ENCODE results near the gene EYS. TPM values are rescaled to one million over a fixed set of nuclear protein-coding genes. Genes with fewer than 3 reads are reported as not detected.

Gene EYS
- total and polyA plus RNA-seq, 4 donors: 0.08 to 0.63 (median 0.36) TPM

- Histone ChIP-seq H3K27me3 (ENCODE audit: control insufficient read depth in 4 of 4, insufficient read depth in 4 of 4, low read length in 3 of 4) (no peaks in the 10 kb centered on the region), H3K9me3 (ENCODE audit: control insufficient read depth in 4 of 4, low read length in 3 of 4) (no peaks in the 10 kb centered on the region), H3K4me3 (ENCODE audit: low read depth in 1 of 3, low read length in 3 of 3) (no peak overlapping the region), H3K9ac (ENCODE audit: low read depth in 1 of 2, low read length in 2 of 2) (no peak overlapping the region), H3K4me1 (ENCODE audit: control insufficient read depth in 4 of 4, insufficient read depth in 4 of 4, low read length in 3 of 4) (no peaks in the 10 kb centered on the region), H3K36me3 (ENCODE audit: control insufficient read depth in 4 of 4, insufficient read depth in 3 of 4, low read depth in 1 of 4, low read length in 3 of 4) (no peaks in the 10 kb centered on the region), H3K27ac (ENCODE audit: low read depth in 1 of 2, low read length in 2 of 2) (no peak overlapping the region)
- 85% methylated on average over 3 of the region's 3 CpGs for WGBS
- DNase-seq (ENCODE audit: low spot score): no peak
- TF ChIP-seq EGR1 (IDR thresholded peaks at IDR 0.05; ENCODE audit: low read depth in 2 of 2): no peak
Observed at GRCh38 chr6:63998991-63999390, 1708.0 kb downstream of the EYS start.

DNA sequence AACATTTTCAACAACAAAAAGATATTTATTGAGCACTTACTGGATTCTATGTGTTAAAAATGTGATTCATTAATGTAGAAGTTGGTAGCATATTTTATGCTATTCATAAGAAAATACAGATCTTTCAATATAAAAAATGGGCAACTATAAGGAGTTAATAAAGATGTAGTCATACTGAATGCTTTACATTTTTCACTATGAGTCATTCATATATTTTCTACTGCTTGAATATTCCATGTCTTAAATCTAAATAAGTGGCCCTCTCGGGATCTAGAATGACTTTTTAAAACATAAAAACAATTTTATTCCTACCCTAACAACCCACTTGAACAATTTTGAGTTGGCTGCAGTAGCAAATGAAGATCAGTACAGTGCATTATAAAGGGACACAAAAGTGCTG is 1709.3 kb downstream of the EYS start:
- Histone ChIP-seq H3K9ac (ENCODE audit: low read depth in 1 of 2, low read length in 2 of 2) (no peak overlapping the region), H3K9me3 (ENCODE audit: control insufficient read depth in 4 of 4, low read length in 3 of 4) (no peaks in the 10 kb centered on the region), H3K27me3 (ENCODE audit: control insufficient read depth in 4 of 4, insufficient read depth in 4 of 4, low read length in 3 of 4) (peaks cover 0 to 3% (median 0%) of the 10 kb centered on the region in 4 donors), H3K36me3 (ENCODE audit: control insufficient read depth in 4 of 4, insufficient read depth in 3 of 4, low read depth in 1 of 4, low read length in 3 of 4) (no peaks in the 10 kb centered on the region), H3K4me3 (ENCODE audit: low read depth in 1 of 3, low read length in 3 of 3) (no peak overlapping the region), H3K27ac (ENCODE audit: low read depth in 1 of 2, low read length in 2 of 2) (no peak overlapping the region), H3K4me1 (ENCODE audit: control insufficient read depth in 4 of 4, insufficient read depth in 4 of 4, low read length in 3 of 4) (no peaks in the 10 kb centered on the region)
- WGBS: 79% methylated on average over 1 of the region's 1 CpG
- no peak for TF ChIP-seq RAD21 (IDR thresholded peaks at IDR 0.05)
- no peak for TF ChIP-seq SP1 (IDR thresholded peaks at IDR 0.05)
- TF ChIP-seq JUND (IDR thresholded peaks at IDR 0.05): no peak
- TF ChIP-seq TAF1 (conservative IDR thresholded peaks at IDR 0.05): no peak
- no peak for TF ChIP-seq FOXA1 (IDR thresholded peaks at IDR 0.05)
- no peak for TF ChIP-seq GABPA (IDR thresholded peaks at IDR 0.05 in 1 of 2, conservative IDR thresholded peaks at IDR 0.05 in 1 of 2)
- no peak for TF ChIP-seq NR2F2 (IDR thresholded peaks at IDR 0.05)
- TF ChIP-seq, protein P1, sequence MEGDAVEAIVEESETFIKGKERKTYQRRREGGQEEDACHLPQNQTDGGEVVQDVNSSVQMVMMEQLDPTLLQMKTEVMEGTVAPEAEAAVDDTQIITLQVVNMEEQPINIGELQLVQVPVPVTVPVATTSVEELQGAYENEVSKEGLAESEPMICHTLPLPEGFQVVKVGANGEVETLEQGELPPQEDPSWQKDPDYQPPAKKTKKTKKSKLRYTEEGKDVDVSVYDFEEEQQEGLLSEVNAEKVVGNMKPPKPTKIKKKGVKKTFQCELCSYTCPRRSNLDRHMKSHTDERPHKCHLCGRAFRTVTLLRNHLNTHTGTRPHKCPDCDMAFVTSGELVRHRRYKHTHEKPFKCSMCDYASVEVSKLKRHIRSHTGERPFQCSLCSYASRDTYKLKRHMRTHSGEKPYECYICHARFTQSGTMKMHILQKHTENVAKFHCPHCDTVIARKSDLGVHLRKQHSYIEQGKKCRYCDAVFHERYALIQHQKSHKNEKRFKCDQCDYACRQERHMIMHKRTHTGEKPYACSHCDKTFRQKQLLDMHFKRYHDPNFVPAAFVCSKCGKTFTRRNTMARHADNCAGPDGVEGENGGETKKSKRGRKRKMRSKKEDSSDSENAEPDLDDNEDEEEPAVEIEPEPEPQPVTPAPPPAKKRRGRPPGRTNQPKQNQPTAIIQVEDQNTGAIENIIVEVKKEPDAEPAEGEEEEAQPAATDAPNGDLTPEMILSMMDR (IDR thresholded peaks at IDR 0.05; ENCODE audit: low read depth, low read length, missing input control): no peak
- TF ChIP-seq, protein P2, sequence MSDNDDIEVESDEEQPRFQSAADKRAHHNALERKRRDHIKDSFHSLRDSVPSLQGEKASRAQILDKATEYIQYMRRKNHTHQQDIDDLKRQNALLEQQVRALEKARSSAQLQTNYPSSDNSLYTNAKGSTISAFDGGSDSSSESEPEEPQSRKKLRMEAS (IDR thresholded peaks at IDR 0.05): no peak
- no peak for TF ChIP-seq HNF4A (conservative IDR thresholded peaks at IDR 0.05)
- no peak for TF ChIP-seq FOXA2 (IDR thresholded peaks at IDR 0.05)
- no peak for TF ChIP-seq ATF3 (IDR thresholded peaks at IDR 0.05)
- TF ChIP-seq, protein P3, sequence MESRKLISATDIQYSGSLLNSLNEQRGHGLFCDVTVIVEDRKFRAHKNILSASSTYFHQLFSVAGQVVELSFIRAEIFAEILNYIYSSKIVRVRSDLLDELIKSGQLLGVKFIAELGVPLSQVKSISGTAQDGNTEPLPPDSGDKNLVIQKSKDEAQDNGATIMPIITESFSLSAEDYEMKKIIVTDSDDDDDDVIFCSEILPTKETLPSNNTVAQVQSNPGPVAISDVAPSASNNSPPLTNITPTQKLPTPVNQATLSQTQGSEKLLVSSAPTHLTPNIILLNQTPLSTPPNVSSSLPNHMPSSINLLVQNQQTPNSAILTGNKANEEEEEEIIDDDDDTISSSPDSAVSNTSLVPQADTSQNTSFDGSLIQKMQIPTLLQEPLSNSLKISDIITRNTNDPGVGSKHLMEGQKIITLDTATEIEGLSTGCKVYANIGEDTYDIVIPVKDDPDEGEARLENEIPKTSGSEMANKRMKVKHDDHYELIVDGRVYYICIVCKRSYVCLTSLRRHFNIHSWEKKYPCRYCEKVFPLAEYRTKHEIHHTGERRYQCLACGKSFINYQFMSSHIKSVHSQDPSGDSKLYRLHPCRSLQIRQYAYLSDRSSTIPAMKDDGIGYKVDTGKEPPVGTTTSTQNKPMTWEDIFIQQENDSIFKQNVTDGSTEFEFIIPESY (IDR thresholded peaks at IDR 0.05): no peak
- TF ChIP-seq YY1 (IDR thresholded peaks at IDR 0.05): no peak
- no peak for TF ChIP-seq REST (IDR thresholded peaks at IDR 0.05)
- no peak for TF ChIP-seq RXRA (IDR thresholded peaks at IDR 0.05)
- TF ChIP-seq EGR1 (IDR thresholded peaks at IDR 0.05; ENCODE audit: low read depth in 2 of 2): no peak
- TF ChIP-seq HNF4G (IDR thresholded peaks at IDR 0.05): no peak
- DNase-seq (ENCODE audit: low spot score): no peak
